ENCODE measurements around the gene ZBTB12. TPM values are rescaled to one million over a fixed set of nuclear protein-coding genes. Genes with fewer than 3 reads are reported as not detected.
"Not testable (repeated sequence)": the region's sequence is repeated elsewhere in the genome, so short reads cannot be mapped to it uniquely, and the experiment has no call there.

The ZBTB12 gene
- total and polyA plus RNA-seq, 2 donors, result 1.9 to 2.6 TPM

GRCh38 chr6:31911826-31912585 lies 10.1 kb upstream of the ZBTB12 start:
- Histone ChIP-seq H3K4me3 (ENCODE audit: low read length in 2 of 2) (no peak overlapping the region), H3K9me3 (ENCODE audit: control insufficient read depth in 2 of 2, insufficient read depth in 1 of 2, low read length in 1 of 2) (no peaks in the 10 kb centered on the region), H3K4me1 (ENCODE audit: control insufficient read depth in 2 of 2, insufficient read depth in 2 of 2, low read length in 2 of 2) (no peaks in the 10 kb centered on the region), H3K27ac (ENCODE audit: low read depth in 1 of 2, low read length in 1 of 2) (no peak overlapping the region), H3K36me3 (ENCODE audit: control insufficient read depth in 2 of 2, insufficient read depth in 2 of 2, low read length in 1 of 2) (no peaks in the 10 kb centered on the region), H3K27me3 (ENCODE audit: control insufficient read depth in 2 of 2, insufficient read depth in 1 of 2, low read length in 1 of 2) (no peaks in the 10 kb centered on the region)
- 91% methylated on average over 11 of the region's 11 CpGs for WGBS
- no peak for DNase-seq (ENCODE audit: low read depth in 6 of 9, low spot score in 9 of 9)

- WGBS, result 97% methylated on average over 7 of the region's 7 CpGs
- H3K27ac ChIP-seq (ENCODE audit: low read depth in 1 of 2, low read length in 1 of 2); H3K4me3 ChIP-seq (ENCODE audit: low read length in 2 of 2); DNase-seq (ENCODE audit: low read depth in 6 of 9, low spot score in 9 of 9); H3K27me3 ChIP-seq (ENCODE audit: control insufficient read depth in 2 of 2, insufficient read depth in 1 of 2, low read length in 1 of 2); H3K4me1 ChIP-seq (ENCODE audit: control insufficient read depth in 2 of 2, insufficient read depth in 2 of 2, low read length in 2 of 2); H3K9me3 ChIP-seq (ENCODE audit: control insufficient read depth in 2 of 2, insufficient read depth in 1 of 2, low read length in 1 of 2); H3K36me3 ChIP-seq (ENCODE audit: control insufficient read depth in 2 of 2, insufficient read depth in 2 of 2, low read length in 1 of 2): not testable (repeated sequence)
Measured at GRCh38 chr6:31909298-31909697, 7.4 kb upstream of the ZBTB12 start.

GRCh38 chr6:31908791-31909190 lies 6.9 kb upstream of the ZBTB12 start:
- H3K27me3 ChIP-seq (ENCODE audit: control insufficient read depth in 2 of 2, insufficient read depth in 1 of 2, low read length in 1 of 2), result no peaks in the 10 kb centered on the region
- no peaks in the 10 kb centered on the region for H3K4me1 ChIP-seq (ENCODE audit: control insufficient read depth in 2 of 2, insufficient read depth in 2 of 2, low read length in 2 of 2)
- no peaks in the 10 kb centered on the region for H3K36me3 ChIP-seq (ENCODE audit: control insufficient read depth in 2 of 2, insufficient read depth in 2 of 2, low read length in 1 of 2)
- no peak overlapping the region for H3K4me3 ChIP-seq (ENCODE audit: low read length in 2 of 2)
- no peak overlapping the region for H3K27ac ChIP-seq (ENCODE audit: low read depth in 1 of 2, low read length in 1 of 2)
- no peak for DNase-seq (ENCODE audit: low read depth in 6 of 9, low spot score in 9 of 9)
- WGBS, result 89% methylated on average over 4 of the region's 4 CpGs
- H3K9me3 ChIP-seq (ENCODE audit: control insufficient read depth in 2 of 2, insufficient read depth in 1 of 2, low read length in 1 of 2), result no peaks in the 10 kb centered on the region

- H3K36me3 ChIP-seq (ENCODE audit: control insufficient read depth in 2 of 2, insufficient read depth in 2 of 2, low read length in 1 of 2); H3K9me3 ChIP-seq (ENCODE audit: control insufficient read depth in 2 of 2, insufficient read depth in 1 of 2, low read length in 1 of 2); H3K4me3 ChIP-seq (ENCODE audit: low read length in 2 of 2); H3K27me3 ChIP-seq (ENCODE audit: control insufficient read depth in 2 of 2, insufficient read depth in 1 of 2, low read length in 1 of 2); DNase-seq (ENCODE audit: low read depth in 6 of 9, low spot score in 9 of 9); H3K27ac ChIP-seq (ENCODE audit: low read depth in 1 of 2, low read length in 1 of 2); H3K4me1 ChIP-seq (ENCODE audit: control insufficient read depth in 2 of 2, insufficient read depth in 2 of 2, low read length in 2 of 2): not testable (repeated sequence)
- WGBS, result 97% methylated on average over 5 of the region's 5 CpGs
Measured at GRCh38 chr6:31908255-31908654, 6.4 kb upstream of the ZBTB12 start.

GRCh38 chr6:31907158-31907813 lies 5.4 kb upstream of the ZBTB12 start:
- Histone ChIP-seq H3K36me3 (ENCODE audit: control insufficient read depth in 2 of 2, insufficient read depth in 2 of 2, low read length in 1 of 2) (no peaks in the 10 kb centered on the region), H3K4me3 (ENCODE audit: low read length in 2 of 2) (no peak overlapping the region), H3K27ac (ENCODE audit: low read depth in 1 of 2, low read length in 1 of 2) (no peak overlapping the region), H3K27me3 (ENCODE audit: control insufficient read depth in 2 of 2, insufficient read depth in 1 of 2, low read length in 1 of 2) (no peaks in the 10 kb centered on the region), H3K4me1 (ENCODE audit: control insufficient read depth in 2 of 2, insufficient read depth in 2 of 2, low read length in 2 of 2) (peaks cover 4 to 9% of the 10 kb centered on the region in 2 donors), H3K9me3 (ENCODE audit: control insufficient read depth in 2 of 2, insufficient read depth in 1 of 2, low read length in 1 of 2) (no peaks in the 10 kb centered on the region)
- WGBS, result 65% methylated on average over 7 of the region's 7 CpGs
- no peak for DNase-seq (ENCODE audit: low read depth in 6 of 9, low spot score in 9 of 9)

GRCh38 chr6:31906727-31907126 lies 4.8 kb upstream of the ZBTB12 start:
- 92% methylated on average over 8 of the region's 8 CpGs for WGBS
- H3K27me3 ChIP-seq (ENCODE audit: control insufficient read depth in 2 of 2, insufficient read depth in 1 of 2, low read length in 1 of 2); H3K36me3 ChIP-seq (ENCODE audit: control insufficient read depth in 2 of 2, insufficient read depth in 2 of 2, low read length in 1 of 2); H3K4me3 ChIP-seq (ENCODE audit: low read length in 2 of 2); DNase-seq (ENCODE audit: low read depth in 6 of 9, low spot score in 9 of 9); H3K9me3 ChIP-seq (ENCODE audit: control insufficient read depth in 2 of 2, insufficient read depth in 1 of 2, low read length in 1 of 2); H3K4me1 ChIP-seq (ENCODE audit: control insufficient read depth in 2 of 2, insufficient read depth in 2 of 2, low read length in 2 of 2); H3K27ac ChIP-seq (ENCODE audit: low read depth in 1 of 2, low read length in 1 of 2): not testable (repeated sequence)

- Histone ChIP-seq H3K36me3 (ENCODE audit: control insufficient read depth in 2 of 2, insufficient read depth in 2 of 2, low read length in 1 of 2) (no peaks in the 10 kb centered on the region), H3K4me1 (ENCODE audit: control insufficient read depth in 2 of 2, insufficient read depth in 2 of 2, low read length in 2 of 2) (peaks cover 8 to 13% of the 10 kb centered on the region in 2 donors), H3K27me3 (ENCODE audit: control insufficient read depth in 2 of 2, insufficient read depth in 1 of 2, low read length in 1 of 2) (no peaks in the 10 kb centered on the region), H3K27ac (ENCODE audit: low read depth in 1 of 2, low read length in 1 of 2) (peak overlapping the region in 1 of 2 donors; percentile 4), H3K4me3 (ENCODE audit: low read length in 2 of 2) (no peak overlapping the region), H3K9me3 (ENCODE audit: control insufficient read depth in 2 of 2, insufficient read depth in 1 of 2, low read length in 1 of 2) (no peaks in the 10 kb centered on the region)
- WGBS, result 79% methylated on average over 4 of the region's 4 CpGs
- no peak for DNase-seq (ENCODE audit: low read depth in 6 of 9, low spot score in 9 of 9)
Measured at GRCh38 chr6:31906122-31906521, 4.2 kb upstream of the ZBTB12 start.

GRCh38 chr6:31905041-31905440 lies 3.2 kb upstream of the ZBTB12 start:
- no peak for DNase-seq (ENCODE audit: low read depth in 6 of 9, low spot score in 9 of 9)
- peaks cover 0 to under 1% of the 10 kb centered on the region in 2 donors for H3K36me3 ChIP-seq (ENCODE audit: control insufficient read depth in 2 of 2, insufficient read depth in 2 of 2, low read length in 1 of 2)
- H3K27ac ChIP-seq (ENCODE audit: low read depth in 1 of 2, low read length in 1 of 2), result no peak overlapping the region
- H3K4me1 ChIP-seq (ENCODE audit: control insufficient read depth in 2 of 2, insufficient read depth in 2 of 2, low read length in 2 of 2), result peaks cover 8 to 15% of the 10 kb centered on the region in 2 donors
- no peaks in the 10 kb centered on the region for H3K9me3 ChIP-seq (ENCODE audit: control insufficient read depth in 2 of 2, insufficient read depth in 1 of 2, low read length in 1 of 2)
- no peaks in the 10 kb centered on the region for H3K27me3 ChIP-seq (ENCODE audit: control insufficient read depth in 2 of 2, insufficient read depth in 1 of 2, low read length in 1 of 2)
- 96% methylated on average over 1 of the region's 1 CpG for WGBS
- no peak overlapping the region for H3K4me3 ChIP-seq (ENCODE audit: low read length in 2 of 2)

GRCh38 chr6:31903957-31904356 lies 2.1 kb upstream of the ZBTB12 start:
- Histone ChIP-seq H3K36me3 (ENCODE audit: control insufficient read depth in 2 of 2, insufficient read depth in 2 of 2, low read length in 1 of 2) (peaks cover 0 to 4% of the 10 kb centered on the region in 2 donors), H3K27me3 (ENCODE audit: control insufficient read depth in 2 of 2, insufficient read depth in 1 of 2, low read length in 1 of 2) (no peaks in the 10 kb centered on the region), H3K27ac (ENCODE audit: low read depth in 1 of 2, low read length in 1 of 2) (no peak overlapping the region), H3K4me1 (ENCODE audit: control insufficient read depth in 2 of 2, insufficient read depth in 2 of 2, low read length in 2 of 2) (peaks cover 14 to 19% of the 10 kb centered on the region in 2 donors), H3K4me3 (ENCODE audit: low read length in 2 of 2) (no peak overlapping the region), H3K9me3 (ENCODE audit: control insufficient read depth in 2 of 2, insufficient read depth in 1 of 2, low read length in 1 of 2) (no peaks in the 10 kb centered on the region)
- WGBS, result 97% methylated on average over 3 of the region's 3 CpGs
- DNase-seq (ENCODE audit: low read depth in 6 of 9, low spot score in 9 of 9), result no peak

All from thymus (tissue), 11 donors.